HG03103 (cell line): ENCODE data around the gene KLLN.
"Not testable (repeated sequence)": the region's sequence is repeated elsewhere in the genome, so short reads cannot be mapped to it uniquely, and the experiment has no call there.

ENCODE experiments used
- ATAC-seq: cut with Tn5 transposase; IDR thresholded peaks from one replicate; pipeline ENCODE4 v1.9.1; 2021; ENCODE audit warnings: low read depth; ENCODE audit not compliant: unreplicated experiment

KLLN gene

DNA sequence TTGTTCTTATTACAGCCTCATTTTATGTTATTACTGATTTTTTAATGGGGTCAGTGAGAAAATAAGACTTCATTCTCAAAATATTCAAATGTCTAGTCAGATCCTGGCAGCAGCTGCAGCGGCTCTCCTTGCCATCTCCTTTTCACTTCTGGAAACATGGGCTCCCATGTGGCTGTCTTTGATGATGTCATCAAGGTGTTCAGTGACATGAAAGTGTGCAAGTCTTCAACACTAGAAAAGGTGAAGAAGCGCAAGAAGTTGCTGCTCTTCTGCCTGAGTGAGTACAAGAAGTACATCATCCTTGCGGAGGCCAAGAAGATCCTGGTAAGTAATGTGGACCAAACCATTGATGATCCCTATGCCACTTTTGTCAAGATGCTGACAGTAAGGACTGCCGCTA, 19.6 kb downstream of the KLLN start:
- no peak for ATAC-seq

DNA sequence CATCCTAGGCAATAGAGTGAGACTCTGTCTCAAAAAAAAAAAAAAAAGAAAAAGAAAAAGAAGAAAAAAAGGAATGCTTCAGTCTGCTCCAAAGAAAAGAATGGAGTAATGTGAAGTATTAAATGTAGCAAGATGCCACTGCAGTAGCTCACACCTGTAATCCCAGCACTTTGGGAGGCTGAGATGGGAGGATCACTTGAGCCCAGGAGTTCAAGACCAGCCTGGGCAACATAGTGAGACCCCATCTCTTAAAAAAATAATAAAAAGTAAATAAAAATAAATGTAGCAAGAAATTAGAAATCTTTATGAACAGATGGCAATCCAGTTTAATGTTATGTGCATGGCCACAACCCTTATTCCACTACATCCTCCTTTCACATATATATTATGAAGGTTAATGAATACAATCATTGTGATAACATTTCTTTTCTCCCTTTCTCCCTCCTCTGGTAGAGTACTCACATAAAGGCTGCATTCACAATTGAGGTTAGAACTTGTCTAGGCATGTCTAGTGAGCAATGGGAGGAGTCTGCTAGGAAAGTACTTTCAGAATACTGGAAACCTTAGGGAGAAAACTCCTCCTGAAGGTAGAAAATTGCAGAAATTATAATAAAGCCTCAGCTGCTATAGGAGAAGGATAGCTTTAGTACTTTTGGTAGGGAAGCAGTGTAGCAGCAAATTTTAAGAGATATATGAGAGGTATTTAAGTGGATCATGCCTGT, 20.4 kb downstream of the KLLN start:
- ATAC-seq, result no peak

DNA sequence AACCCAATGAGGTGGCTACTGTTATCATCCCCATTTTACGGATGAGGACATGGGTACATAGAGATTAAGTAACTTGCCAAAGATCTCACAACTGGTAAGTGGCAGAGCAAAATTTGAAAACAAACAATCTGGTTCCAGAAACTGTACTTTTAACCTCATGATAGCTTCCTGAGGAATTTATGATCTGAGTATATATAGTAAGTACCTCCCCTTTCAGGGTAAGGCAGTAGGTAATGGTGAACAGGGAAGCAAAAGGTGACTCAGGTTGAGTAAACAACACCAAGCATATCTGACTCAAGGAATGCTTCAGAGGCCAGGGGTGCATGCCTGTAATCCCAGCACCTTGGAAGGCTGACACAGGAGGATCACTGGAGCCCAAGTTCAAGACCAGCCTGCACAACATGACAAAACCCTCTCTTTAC, 21.1 kb downstream of the KLLN start:
- ATAC-seq, result no peak

DNA sequence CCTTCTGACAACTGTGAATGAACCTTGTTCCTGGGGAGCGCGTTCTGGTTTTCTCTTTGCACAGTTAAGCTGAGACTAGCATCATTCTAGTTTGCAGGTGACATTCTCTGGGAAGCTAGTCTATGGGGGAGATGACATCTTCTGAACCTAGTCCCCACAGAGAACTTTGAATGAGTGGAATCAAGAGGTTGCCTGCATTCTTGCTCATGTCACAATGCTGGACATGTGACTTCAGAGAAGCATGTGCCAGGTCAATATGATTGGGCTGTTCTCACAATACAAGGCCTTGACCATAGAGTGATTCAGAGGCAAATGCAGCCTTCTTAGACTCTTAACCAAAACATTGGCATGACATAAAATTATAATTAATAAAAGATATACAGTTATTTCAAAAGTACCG, 22.1 kb downstream of the KLLN start:
- ATAC-seq, result no peak

DNA sequence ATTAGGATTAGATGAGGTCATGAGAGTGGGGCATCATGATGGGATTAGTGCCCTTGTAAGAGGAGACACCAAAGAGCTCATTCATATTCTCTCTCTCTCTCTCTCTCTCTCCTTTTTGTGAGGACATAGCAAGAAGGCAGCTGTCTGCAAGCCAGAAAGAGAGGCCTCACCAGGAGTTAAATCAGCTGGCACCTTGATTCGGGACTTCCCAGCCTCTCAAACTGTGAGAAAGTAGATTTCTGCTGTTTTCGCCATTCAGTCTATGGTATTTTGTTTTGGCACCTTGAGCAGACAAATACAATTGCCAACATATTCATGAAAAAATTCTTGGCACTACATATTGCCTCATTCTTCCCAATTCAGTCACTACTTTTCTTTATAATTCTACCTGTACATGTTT, 24.7 kb downstream of the KLLN start:
- ATAC-seq, result no peak

DNA sequence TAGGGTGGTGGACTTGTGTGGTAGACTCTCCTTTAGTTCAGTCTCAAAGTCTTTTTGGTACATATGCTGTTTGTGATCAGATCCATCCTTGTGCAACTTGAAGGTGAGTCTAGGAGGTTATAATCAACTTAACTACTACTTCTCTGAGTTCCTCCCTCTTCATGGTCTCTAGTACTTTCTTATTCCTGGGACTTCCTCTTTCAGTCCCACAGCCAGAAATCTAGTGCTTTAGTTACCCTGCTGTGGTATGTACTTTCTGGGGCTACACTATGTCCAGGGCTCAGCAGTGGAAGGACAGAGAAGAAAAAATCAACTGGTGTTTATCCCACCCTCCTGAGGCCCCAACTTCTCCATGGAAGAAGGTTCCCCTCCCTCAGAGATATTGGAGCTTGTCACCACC, 25.9 kb downstream of the KLLN start:
- no peak for ATAC-seq

DNA sequence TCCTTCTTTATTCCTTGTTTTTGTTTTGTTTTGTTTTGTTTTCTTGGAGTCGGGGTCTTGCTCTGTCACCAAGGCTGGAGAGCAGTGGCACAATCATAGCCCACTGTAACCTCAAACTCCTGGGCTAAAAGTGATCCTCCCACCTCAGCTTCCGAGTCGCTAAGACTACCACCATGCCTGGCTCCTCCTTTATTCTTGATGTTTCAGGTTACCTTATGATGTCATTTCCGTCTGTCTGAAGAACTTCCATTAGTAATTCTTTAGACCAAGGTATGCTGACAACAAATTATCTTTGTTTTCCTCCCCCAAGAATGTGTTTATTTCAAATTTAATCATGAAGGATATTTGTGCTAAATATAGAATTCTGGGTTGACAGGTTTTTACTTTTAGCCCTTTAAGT, 27.2 kb downstream of the KLLN start:
- ATAC-seq, result no peak

DNA sequence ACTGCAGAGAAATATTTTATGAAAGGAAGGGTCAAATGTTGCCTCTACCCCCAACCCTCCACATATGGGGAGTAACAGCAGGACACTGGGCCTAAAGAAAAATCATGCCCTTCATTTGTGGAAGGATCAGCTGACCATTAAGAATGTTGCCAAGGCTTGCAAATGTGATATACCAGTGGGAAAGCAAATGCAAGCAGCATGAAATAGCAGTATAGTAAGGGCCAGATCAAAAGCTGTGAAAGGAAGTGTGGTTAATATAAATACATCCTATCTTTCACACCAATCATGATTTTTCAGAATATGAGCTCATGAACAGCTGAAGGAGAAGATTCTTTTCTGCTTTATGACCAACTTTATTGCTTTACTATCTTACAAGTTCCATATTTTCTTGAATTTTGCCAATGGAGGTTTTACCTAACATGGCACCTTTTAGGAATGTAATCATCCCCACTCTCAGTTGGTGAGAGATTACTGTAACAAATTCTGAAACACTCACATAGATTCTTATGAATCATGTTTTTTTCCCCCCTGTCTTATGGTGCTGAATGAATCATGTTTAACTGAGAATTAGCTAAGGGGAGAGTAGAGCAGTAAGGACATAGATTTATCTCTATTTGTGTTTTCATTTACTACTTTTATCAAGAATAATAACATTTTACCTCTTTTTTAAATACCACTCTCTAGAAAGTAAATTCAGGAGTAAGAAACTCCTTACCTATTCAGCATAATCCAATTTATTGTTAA, 33.2 kb downstream of the KLLN start:
- ATAC-seq, result no peak

DNA sequence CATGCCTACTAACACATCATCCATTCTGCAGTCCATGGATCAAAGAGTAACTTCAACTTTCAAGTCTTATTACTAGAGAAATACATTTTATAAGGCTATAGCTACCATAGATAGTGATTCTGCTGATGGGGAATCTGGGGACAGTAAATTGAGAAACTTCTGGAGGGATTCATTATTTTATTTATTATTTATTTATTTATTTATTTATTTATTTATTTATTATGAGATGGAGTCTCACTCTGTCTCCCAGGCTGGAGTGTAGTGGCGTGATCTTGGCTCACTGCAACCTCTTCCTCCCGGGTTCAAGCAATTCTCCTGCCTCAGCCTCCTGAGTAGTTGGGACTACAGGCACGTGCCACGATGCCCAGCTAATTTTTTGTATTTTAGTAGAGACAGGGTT, 34.3 kb downstream of the KLLN start:
- ATAC-seq, result not testable (repeated sequence)

DNA sequence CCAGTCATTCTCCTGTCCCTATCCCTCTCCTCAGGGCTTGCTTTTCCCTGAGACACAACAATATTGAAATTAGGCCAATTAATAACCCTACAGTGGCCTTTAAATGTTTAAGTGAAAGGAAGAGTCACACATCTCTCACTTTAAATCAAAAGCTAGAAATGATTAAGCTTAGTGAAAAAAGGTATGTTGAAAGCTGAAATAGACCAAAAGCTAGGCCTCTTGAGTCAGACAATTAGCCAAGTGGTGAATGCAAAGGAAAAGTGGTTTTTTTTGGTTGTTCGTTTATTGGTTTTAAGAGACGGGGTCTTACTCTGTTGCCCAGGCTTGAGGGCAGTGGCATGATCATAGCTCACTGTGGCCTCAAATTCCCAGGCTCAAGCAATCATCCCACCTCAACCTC, 35.7 kb downstream of the KLLN start:
- no peak for ATAC-seq

DNA sequence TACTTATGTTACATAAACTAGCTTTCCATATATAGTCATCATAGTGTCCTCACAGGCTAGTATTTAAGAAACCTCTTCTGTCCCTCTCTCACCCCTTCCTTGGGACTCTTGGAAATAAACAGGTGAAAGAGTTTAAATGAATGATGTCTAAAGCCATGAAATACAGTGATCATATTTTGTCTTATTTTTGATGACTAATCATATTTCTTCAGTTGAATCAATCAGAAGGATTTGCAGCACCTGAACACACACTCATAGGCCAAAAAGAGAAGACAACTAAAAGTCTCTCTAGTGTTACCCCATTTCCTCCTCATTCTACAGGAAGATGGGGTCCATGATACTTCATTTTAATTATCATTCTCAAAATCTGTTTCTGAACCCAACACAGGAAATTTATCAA, 36.7 kb downstream of the KLLN start:
- no peak for ATAC-seq

DNA sequence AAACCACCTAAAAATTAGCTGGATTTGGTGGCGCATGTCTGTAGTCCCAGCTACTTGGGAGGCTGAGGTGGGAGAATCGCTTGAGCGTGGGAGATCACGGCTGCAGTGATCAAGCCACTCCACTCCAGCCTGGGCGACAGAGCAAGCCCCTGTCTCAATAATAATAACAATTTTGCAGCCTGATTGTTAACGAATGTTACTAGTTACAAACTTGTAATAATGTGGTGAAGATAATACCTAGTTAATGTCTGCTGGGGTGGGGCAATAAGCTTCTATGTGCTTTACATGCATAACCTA, 44.1 kb downstream of the KLLN start:
- no peak for ATAC-seq

DNA sequence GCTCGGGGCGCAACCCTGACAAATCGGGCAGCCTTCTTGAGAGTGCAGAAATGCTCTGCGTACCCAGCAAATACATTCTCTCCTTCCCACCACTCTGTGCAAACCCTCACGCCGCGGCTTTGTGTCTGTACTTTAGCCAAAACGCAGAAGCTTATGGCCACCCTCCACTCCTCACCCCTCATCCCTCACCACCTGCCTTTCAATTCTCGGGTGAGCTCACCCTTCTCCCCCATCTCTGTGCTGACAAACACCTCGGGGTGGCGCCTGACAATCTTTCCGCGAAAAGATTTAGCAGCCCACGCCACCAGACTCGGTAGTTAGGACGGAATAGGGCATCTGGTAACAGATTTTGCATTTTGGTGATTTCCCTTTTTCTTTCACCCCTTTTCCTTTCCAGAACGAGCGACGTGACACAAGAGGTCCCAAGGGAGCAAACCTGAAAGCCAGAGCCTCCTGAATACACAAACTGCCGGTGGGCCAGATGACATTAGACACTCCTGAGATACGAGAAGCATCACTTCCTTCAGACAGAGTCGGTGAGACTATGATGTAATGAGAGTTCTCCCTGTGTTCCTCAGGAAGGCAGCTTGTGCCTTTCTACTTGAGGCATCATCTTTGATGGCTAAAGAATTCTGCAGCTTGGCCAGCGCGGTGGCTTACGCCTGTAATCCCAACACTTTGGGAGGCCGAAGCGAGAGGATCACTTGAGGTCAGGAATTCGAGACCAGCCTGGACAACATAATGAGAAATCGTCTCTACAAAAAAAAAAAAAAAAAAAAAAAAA, 44.6 kb downstream of the KLLN start:
- peak; percentile 36 for ATAC-seq

DNA sequence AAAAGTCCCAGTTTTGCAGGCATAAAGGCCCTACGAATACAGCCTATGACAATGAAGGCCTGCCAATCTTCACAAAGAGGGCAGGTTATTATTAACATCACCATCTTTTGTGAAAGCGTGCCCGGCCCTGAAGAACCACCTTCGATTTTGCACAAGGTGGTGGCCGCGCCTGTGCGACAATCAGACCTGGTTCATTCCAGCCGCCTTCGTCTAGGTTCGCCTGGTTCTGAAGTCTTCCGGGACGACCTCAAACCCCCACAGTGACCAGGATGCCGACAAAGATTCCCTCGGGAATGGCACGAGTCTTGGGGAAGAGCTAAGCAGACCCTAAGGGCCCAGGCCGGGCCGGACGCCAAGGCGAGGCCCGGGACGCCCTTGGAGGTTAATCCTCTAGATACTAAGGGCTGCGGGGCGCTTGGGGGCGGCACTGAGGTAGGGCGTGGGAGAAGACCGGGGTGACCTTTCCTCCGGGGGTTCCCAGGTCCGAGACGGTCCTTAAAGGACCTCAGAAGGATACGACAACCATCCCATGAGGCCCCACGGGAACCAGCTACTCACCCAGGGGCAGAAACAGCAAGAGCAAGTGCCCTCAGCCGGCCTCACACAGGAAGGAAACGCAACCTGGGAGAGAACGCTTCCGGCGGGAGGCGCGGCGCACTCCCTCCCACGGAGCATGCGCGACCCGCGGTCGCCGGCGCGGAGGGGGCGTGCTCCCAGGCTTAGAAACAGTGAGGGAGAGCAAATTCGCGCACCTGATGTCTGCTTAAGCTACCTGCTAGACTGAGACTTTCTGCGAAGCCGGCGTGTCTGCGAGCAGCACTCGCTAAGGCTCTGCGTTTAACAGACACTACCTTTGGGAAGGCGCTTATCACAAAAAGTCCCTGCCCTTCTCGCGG, 45.5 kb downstream of the KLLN start, which contains the start of gene ATAD1:
Gene ATAD1 (minus strand): TSS at position 618 of the 896 bp plus-strand sequence. CDS start 3,627 bp downstream, outside the sequence.
- ATAC-seq, result peak; percentile 67

DNA sequence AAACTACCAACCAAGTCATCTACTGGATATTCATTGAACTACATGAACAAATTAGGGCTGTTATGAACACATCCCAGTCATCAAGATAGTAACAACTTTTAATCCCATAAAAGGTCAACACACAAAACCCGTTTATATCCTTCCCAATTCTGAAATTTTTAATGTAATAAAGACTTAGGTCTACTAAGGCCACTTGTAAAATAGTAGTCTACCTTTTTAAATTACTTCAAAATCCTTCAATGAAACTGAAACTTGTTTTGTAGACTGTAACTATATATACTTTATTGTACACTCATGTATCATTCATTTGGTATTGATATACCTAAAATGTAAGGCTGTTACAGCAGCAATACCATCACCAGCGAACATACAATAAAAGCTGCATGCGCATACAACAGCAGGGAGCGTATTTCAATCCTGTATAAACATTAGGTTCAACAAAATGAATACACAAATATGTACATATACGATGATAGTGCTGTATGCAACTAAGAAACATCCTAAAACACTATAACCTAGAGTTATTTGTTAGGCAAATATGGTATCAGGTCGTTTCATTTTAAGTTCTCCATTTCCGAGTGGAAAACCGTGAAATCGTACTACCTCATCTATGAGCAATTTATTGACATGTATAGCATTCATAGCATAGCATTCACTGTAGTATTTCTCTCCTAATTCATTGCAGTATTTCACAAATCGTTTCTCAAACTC, 46.3 kb downstream of the KLLN start:
- ATAC-seq, result peak; percentile 1

DNA sequence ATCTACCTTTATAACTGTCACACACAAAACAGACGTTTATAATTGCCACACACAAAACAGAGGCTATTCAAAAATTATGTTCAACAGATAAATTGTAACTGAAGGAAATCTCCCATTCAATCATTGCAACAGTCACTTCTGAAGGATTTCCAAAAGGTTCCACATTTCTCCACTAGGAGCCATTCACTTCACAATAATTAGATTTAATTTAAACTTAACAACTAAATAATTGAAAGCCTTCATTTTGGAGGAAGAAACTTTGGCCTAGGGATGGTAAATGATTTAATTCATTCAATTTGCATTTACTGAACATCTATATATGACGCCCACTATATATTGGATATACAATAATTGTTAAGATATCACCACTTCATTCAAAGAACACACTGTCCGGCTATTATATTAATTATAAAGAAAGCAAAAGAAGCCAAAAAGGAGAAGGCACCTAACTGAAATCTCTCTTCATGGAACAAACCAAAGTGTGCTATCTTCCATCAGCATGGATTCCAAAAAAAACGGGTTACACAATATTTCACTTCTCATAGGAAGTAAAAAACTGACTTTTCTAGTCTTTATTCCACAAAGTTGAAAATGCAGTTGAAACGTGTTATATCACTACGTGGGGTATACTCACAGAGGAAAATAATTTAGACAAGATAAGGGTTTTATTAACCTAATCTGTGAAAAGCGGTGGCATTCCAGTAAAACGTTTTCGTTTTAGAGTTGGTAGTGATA, 47.0 kb downstream of the KLLN start:
- no peak for ATAC-seq
